A673 (cell line): ENCODE data around the gene MARVELD3.

Source experiments
- EZH2 ChIP-seq: fragments of 200-600 bp; sonication (generic); IDR thresholded peaks from 2 replicates; pipeline ENCODE4 v1.6.1; 2017; ENCODE audit warnings: borderline replicate concordance, low read depth, mild to moderate bottlenecking, mixed read lengths, antibody characterized with exemption, low read length; ENCODE audit not compliant: poor library complexity, severe bottlenecking
- TF ChIP-seq, protein P1 (sequence below): fragments of 300-800, 200-600 bp; sonication (generic); conservative IDR thresholded peaks from 2 replicates; pipeline ENCODE4 v1.5.1; 2017; ENCODE audit warnings: low read depth, mild to moderate bottlenecking, antibody characterized with exemption, low read length, moderate library complexity, mixed read lengths

DNA sequence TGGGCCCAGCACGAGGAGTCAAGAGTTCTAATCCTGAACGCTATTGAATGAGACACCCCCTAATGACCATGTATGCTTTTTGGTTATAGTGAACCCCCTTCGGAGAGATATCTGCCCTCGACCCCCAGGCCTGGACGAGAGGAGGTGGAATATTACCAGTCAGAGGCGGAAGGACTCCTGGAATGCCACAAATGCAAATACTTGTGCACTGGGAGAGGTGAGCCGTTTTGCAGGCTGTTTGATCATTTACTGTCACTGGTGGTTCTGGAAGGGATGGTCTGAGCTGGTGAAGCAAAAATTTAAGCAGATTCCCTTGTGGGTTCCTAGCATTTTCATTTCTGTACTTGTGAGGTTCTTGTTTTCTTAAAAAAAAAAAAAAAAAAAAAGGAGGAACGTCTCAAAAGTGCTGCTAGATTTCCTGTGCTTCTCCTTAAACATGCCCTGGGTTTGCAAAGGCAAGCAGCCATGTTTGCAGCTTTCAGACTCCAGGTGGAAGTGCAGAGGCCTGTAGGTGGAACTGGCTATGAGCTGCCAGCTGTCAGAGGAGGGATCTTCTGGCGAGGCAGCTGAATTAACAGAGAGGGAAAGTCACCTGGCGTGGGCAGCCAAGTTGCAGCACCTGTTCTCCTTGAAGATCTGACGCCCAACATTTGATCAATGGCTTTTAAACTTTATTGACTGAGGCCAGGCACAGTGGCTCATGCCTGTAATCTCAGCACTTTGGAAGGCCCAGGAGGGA, 3.5 kb downstream of the MARVELD3 start:
- TF ChIP-seq, protein P1, sequence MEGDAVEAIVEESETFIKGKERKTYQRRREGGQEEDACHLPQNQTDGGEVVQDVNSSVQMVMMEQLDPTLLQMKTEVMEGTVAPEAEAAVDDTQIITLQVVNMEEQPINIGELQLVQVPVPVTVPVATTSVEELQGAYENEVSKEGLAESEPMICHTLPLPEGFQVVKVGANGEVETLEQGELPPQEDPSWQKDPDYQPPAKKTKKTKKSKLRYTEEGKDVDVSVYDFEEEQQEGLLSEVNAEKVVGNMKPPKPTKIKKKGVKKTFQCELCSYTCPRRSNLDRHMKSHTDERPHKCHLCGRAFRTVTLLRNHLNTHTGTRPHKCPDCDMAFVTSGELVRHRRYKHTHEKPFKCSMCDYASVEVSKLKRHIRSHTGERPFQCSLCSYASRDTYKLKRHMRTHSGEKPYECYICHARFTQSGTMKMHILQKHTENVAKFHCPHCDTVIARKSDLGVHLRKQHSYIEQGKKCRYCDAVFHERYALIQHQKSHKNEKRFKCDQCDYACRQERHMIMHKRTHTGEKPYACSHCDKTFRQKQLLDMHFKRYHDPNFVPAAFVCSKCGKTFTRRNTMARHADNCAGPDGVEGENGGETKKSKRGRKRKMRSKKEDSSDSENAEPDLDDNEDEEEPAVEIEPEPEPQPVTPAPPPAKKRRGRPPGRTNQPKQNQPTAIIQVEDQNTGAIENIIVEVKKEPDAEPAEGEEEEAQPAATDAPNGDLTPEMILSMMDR, result no peak
- TF ChIP-seq EZH2, result no peak
